Thyroid gland (tissue), 4 donors: Measurements from ENCODE around the gene BPHL. TPM values are rescaled to one million over a fixed set of nuclear protein-coding genes. Genes with fewer than 3 reads are reported as not detected.
"Not testable (repeated sequence)": the region's sequence is repeated elsewhere in the genome, so short reads cannot be mapped to it uniquely, and the experiment has no call there.

Experiments
- DNase-seq, 2 donors: peaks; one replicate each; pipeline ENCODE4 v3.0.0-alpha.2; 2019
- H3K27ac ChIP-seq, 3 donors: fragments of 200-600 bp; sonication (generic); 1 replicate in 2 of 3; 2 replicates in 1 of 3; pipeline ENCODE4 v1.5.1; 2016 to 2019; ENCODE audit warnings: mild to moderate bottlenecking in 1 of 3, moderate library complexity in 1 of 3
- H3K27me3 ChIP-seq: fragments of 200-600 bp; sonication (generic); one replicate; pipeline ENCODE4 v1.5.1; 2019
- H3K36me3 ChIP-seq, 2 donors: fragments of 200-600 bp; sonication (generic); one replicate each; pipeline ENCODE4 v1.5.1; 2016 to 2019
- H3K4me1 ChIP-seq, 2 donors: fragments of 200-600 bp; sonication (generic); one replicate each; pipeline ENCODE4 v1.5.1; 2017 to 2019
- H3K4me3 ChIP-seq, 3 donors: fragments of 200-600 bp; sonication (generic); replicated peaks in 1 of 3; 1 replicate in 2 of 3; 2 replicates in 1 of 3; pipeline ENCODE4 v1.5.1; 2016; ENCODE audit warnings: mild to moderate bottlenecking in 1 of 3
- H3K9me3 ChIP-seq: fragments of 200-600 bp; sonication (generic); one replicate; pipeline ENCODE4 v1.5.1; 2017
- CTCF ChIP-seq, 6 experiments: fragments of 200-600 bp in 3 of 6; fragments of 450-650 bp in 3 of 6; sonication (generic) in 3 of 6; IDR thresholded peaks; one replicate each; pipeline ENCODE4 v1.5.1; 2016 to 2019; ENCODE audit warnings: antibody characterized with exemption in 6 of 6, mild to moderate bottlenecking in 2 of 6, inconsistent platforms in 1 of 6, moderate library complexity in 1 of 6
- POLR2A ChIP-seq, 2 donors: fragments of 450-650 bp; IDR thresholded peaks; one replicate each; pipeline ENCODE4 v1.6.1; 2017; ENCODE audit warnings: antibody characterized with exemption in 2 of 2, mild to moderate bottlenecking in 2 of 2, moderate library complexity in 1 of 2
- WGBS, 2 donors: methylation state at CpG; one replicate each; pipeline ENCODE4 v1.1.5; 2017; 5-methylcytosine and 5-hydroxymethylcytosine counted together
- intact Hi-C: fragments of 100-400 bp; cut with DNase I; formaldehyde crosslinking; loops from one replicate; pipeline ENCODE4 v1.15.1; 2023
- total RNA-seq, 4 donors: library from RNA; depleted of rRNA; stranded (reverse); fragments of >200 nt; gene quantifications; one replicate each; pipeline ENCODE4 v1.2.3, GENCODE V29; 2016

The BPHL gene
- total RNA-seq, 4 donors from 2014 or later: 8.6 to 17.5 (median 11.9) TPM

- no peaks in the 10 kb centered on the region for H3K27me3 ChIP-seq
- H3K36me3 ChIP-seq: peaks cover 0 to 3% of the 10 kb centered on the region in 2 donors
- 95 to 96% methylated on average over 8 of the region's 8 CpGs for WGBS, 2 donors
- TF ChIP-seq POLR2A (IDR thresholded peaks at IDR 0.05): no peak
- TF ChIP-seq CTCF (IDR thresholded peaks at IDR 0.05): no peak
- peak overlapping the region in 2 of 3 donors; percentile 13 to 55 for H3K27ac ChIP-seq
- no peaks in the 10 kb centered on the region for H3K9me3 ChIP-seq
- no peak overlapping the region for H3K4me3 ChIP-seq
- intact Hi-C loops: no loop called here
- no peak for DNase-seq
- H3K4me1 ChIP-seq: peaks cover 11 to 27% of the 10 kb centered on the region in 2 donors
Measured at GRCh38 chr6:3136292-3137011, 17.9 kb downstream of the BPHL start.

GRCh38 chr6:3137057-3137777 is 18.7 kb downstream of the BPHL start:
- intact Hi-C loops: no loop called here
- H3K27ac ChIP-seq: peak overlapping the region; percentile 9 to 55 (median 13)
- H3K4me1 ChIP-seq: peaks cover 11 to 27% of the 10 kb centered on the region in 2 donors
- no peaks in the 10 kb centered on the region for H3K9me3 ChIP-seq
- WGBS, 2 donors: 43 to 47% methylated on average over 12 of the region's 12 CpGs
- TF ChIP-seq CTCF (IDR thresholded peaks at IDR 0.05): no peak
- no peak for TF ChIP-seq POLR2A (IDR thresholded peaks at IDR 0.05)
- H3K27me3 ChIP-seq: no peaks in the 10 kb centered on the region
- DNase-seq: peak; percentile 86 to 87
- no peak overlapping the region for H3K4me3 ChIP-seq
- H3K36me3 ChIP-seq: peaks cover 0 to 3% of the 10 kb centered on the region in 2 donors

GRCh38 chr6:3137873-3138272 is 19.4 kb downstream of the BPHL start:
- H3K27me3 ChIP-seq, H3K9me3 ChIP-seq, intact Hi-C loops, H3K4me3 ChIP-seq, DNase-seq, H3K36me3 ChIP-seq: not testable (repeated sequence)
- peak overlapping the region in 1 of 3 donors; percentile 55 for H3K27ac ChIP-seq
- peaks cover 11 to 27% of the 10 kb centered on the region in 2 donors for H3K4me1 ChIP-seq
- 91 to 96% methylated on average over 6 of the region's 6 CpGs for WGBS, 2 donors

GRCh38 chr6:3138341-3138740 is 19.8 kb downstream of the BPHL start:
- Histone ChIP-seq H3K27ac (peak overlapping the region in 2 of 3 donors; percentile 55 to 66), H3K27me3 (no peaks in the 10 kb centered on the region), H3K9me3 (no peaks in the 10 kb centered on the region), H3K36me3 (peaks cover 0 to 3% of the 10 kb centered on the region in 2 donors), H3K4me3 (no peak overlapping the region), H3K4me1 (peaks cover 11 to 27% of the 10 kb centered on the region in 2 donors)
- no peak for TF ChIP-seq CTCF (IDR thresholded peaks at IDR 0.05)
- no peak for TF ChIP-seq POLR2A (IDR thresholded peaks at IDR 0.05)
- 81 to 83% methylated on average over 1 of the region's 1 CpG for whole genome bisulfite sequencing, 2 donors
- DNase-seq: no peak
- intact Hi-C loops: no loop called here

- peaks cover 11 to 27% of the 10 kb centered on the region in 2 donors for H3K4me1 ChIP-seq
- H3K27me3 ChIP-seq: no peaks in the 10 kb centered on the region
- TF ChIP-seq POLR2A (IDR thresholded peaks at IDR 0.05): peak in 1 of 2 donors; percentile 22
- no peak for TF ChIP-seq CTCF (IDR thresholded peaks at IDR 0.05)
- no peak overlapping the region for H3K4me3 ChIP-seq
- peak; percentile 48 to 69 for DNase-seq
- WGBS, 2 donors: 62 to 73% methylated on average over 14 of the region's 14 CpGs
- peaks cover 0 to 3% of the 10 kb centered on the region in 2 donors for H3K36me3 ChIP-seq
- H3K27ac ChIP-seq: peak overlapping the region in 1 of 3 donors; percentile 66
- intact Hi-C loops: no loop called here
- H3K9me3 ChIP-seq: no peaks in the 10 kb centered on the region
Measured at GRCh38 chr6:3139090-3139903, 20.8 kb downstream of the BPHL start.
